Activated T-helper 1 cell treated with anti-CD3 and anti-CD28 coated beads, Interleukin-12 subunit alpha, Interleukin-12 subunit beta, Interleukin-2, Interleukin-4 antibody, amounts not matched to agents 30 ng/mL and 10 ng/mL and 1 ng/mL, durations not matched to agents 14 hours and 24 hours and 36 hours (primary cell): ENCODE results near the gene P2RY2. TPM values are rescaled to one million over a fixed set of nuclear protein-coding genes. Genes with fewer than 3 reads are reported as not detected.
A peak's percentile ranks its signal among the peaks of the same experiment; 100 is the strongest.

Experiments
- DNase-seq: peaks from one replicate; pipeline ENCODE4 v3.0.0; 2021; ENCODE audit warnings: low spot score
- H3K27ac Mint-ChIP-seq: one replicate; pipeline ENCODE4 v1.8.0; 2021; ENCODE audit warnings: mild to moderate bottlenecking, mixed read lengths
- H3K27me3 Mint-ChIP-seq: one replicate; pipeline ENCODE4 v1.8.0; 2022; ENCODE audit warnings: mild to moderate bottlenecking, moderate library complexity, mixed read lengths; ENCODE audit not compliant: insufficient read depth
- H3K36me3 Mint-ChIP-seq: one replicate; pipeline ENCODE4 v1.8.0; 2021; ENCODE audit warnings: low read depth, mixed read lengths
- H3K4me1 Mint-ChIP-seq: one replicate; pipeline ENCODE4 v1.8.0; 2021; ENCODE audit warnings: low read depth, mixed read lengths
- H3K4me3 Mint-ChIP-seq: one replicate; pipeline ENCODE4 v1.8.0; 2021; ENCODE audit warnings: mild to moderate bottlenecking, moderate library complexity, mixed read lengths
- H3K9me3 Mint-ChIP-seq: one replicate; pipeline ENCODE4 v1.8.0; 2021; ENCODE audit warnings: mixed read lengths
- intact Hi-C: fragments of 100-400 bp; cut with micrococcal nuclease; formaldehyde crosslinking; loops from one replicate; pipeline ENCODE4 v1.15.1; 2024
- total RNA-seq: library from RNA; stranded (reverse); gene quantifications from 2 replicates; pipeline ENCODE4 v1.2.3, GENCODE V29; 2022

Gene P2RY2
- total RNA-seq, 1 donor from 2014 or later = not detected

GRCh38 chr11:73217131-73217809 lies 811 bp upstream of the P2RY2 start:
- Mint-ChIP-seq H3K4me3 (peak overlapping the region; percentile 67), H3K27ac (no peak overlapping the region), H3K9me3 (no peaks in the 10 kb centered on the region), H3K4me1 (no peaks in the 10 kb centered on the region), H3K27me3 (peaks cover 27% of the 10 kb centered on the region), H3K36me3 (no peaks in the 10 kb centered on the region)
- DNase-seq = no peak
- intact Hi-C loops = no loop called here

DNA sequence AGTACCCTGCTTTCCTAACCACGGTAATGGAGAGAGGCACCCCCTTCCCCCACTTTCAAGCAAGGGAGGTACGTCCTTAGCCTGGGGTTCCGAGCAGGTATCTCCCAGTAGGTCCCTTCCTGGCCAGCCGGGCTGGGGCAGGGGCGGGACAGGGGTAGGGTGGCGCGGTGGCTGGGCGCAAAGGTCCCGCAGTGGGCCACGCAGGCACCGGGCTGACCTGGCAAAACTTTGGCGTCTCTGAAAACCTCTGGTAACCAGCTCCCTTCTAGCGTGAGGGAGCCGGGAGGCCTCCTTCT lies 323 bp upstream of the P2RY2 start:
- H3K9me3 Mint-ChIP-seq = no peaks in the 10 kb centered on the region
- no peak overlapping the region for H3K27ac Mint-ChIP-seq
- H3K27me3 Mint-ChIP-seq = peaks cover 27% of the 10 kb centered on the region
- intact Hi-C loops = no loop called here
- H3K4me3 Mint-ChIP-seq = peak overlapping the region; percentile 67
- no peaks in the 10 kb centered on the region for H3K4me1 Mint-ChIP-seq
- H3K36me3 Mint-ChIP-seq = no peaks in the 10 kb centered on the region
- DNase-seq = no peak

- H3K36me3 Mint-ChIP-seq = no peaks in the 10 kb centered on the region
- H3K4me3 Mint-ChIP-seq = peak overlapping the region; percentile 40
- intact Hi-C loops = no loop called here
These were observed 742 bp downstream of the P2RY2 start for GRCh38 chr11:73218830-73219215.

DNA sequence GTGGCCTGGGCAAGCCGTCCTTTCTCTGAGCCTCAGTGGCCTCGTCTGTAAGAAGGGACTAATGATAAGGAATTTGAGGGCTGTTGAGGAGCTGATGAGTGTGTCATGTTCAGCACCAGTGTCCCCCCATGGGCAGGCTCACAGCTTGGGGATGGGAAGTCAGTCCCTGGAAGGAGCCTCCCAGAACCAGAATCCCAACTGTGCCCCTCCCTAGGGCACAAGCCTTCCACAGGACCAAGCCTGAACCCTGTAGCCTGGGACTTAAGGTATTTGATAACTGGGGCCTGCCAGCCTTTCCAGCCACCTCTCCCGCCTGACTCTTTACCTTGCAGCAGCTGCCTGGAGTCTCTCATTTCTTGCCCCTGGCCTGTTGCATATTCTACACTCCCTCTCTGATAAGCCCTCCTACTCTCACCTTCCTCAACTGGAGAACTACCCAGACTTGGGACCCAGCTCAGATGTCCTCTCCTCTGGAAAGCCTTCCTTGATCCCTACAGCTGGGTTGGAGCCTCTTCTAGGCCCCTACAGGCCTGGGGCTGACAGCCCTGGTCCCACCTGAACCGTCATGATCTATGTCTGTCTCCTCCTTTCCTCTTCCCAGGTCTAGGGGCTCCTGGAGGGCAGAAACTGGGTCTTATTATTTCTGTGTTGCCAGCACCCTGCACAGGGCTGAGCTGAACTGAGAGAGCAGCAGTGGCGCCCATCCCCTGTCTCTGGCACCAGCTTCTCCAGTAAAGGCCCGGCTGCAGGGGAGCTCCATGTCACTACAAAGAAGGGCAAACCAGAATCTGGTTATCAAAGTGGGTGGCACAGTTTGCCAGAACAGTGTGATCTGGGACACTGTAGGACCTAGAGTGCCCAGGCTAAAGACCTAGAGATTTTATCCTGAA lies 1.6 kb downstream of the P2RY2 start:
- Mint-ChIP-seq H3K4me3 (peak overlapping the region; percentile 44), H3K4me1 (no peaks in the 10 kb centered on the region), H3K36me3 (no peaks in the 10 kb centered on the region), H3K9me3 (no peaks in the 10 kb centered on the region), H3K27me3 (peaks cover 27% of the 10 kb centered on the region), H3K27ac (no peak overlapping the region)
- intact Hi-C loops = no loop called here
- DNase-seq = no peak

More at GRCh38 chr11:73218830-73219215, 742 bp downstream of the P2RY2 start:
- Mint-ChIP-seq H3K9me3 (no peaks in the 10 kb centered on the region), H3K4me1 (no peaks in the 10 kb centered on the region), H3K27ac (no peak overlapping the region), H3K27me3 (peaks cover 25% of the 10 kb centered on the region)
- DNase-seq = no peak

DNA sequence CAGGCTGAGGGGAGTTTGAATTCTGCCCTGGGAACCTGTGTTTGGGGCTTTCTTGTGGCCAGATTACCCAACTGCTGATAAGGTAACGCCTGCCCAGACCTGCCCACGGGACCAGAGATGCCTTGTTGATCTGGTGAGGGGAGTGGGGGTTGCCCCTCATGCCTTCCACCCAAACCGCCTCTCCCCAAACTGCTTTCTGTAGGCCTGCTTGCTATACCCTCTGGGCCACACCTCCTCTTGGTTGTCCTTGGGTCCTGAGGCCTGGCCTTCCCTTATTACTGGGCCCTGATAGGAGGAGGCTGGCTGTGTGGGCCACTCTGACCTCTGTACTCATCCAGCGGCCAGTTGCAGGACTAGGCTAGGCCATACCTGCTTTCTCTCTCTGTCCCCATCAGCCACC lies 3.4 kb downstream of the P2RY2 start:
- Mint-ChIP-seq H3K36me3 (no peaks in the 10 kb centered on the region), H3K9me3 (no peaks in the 10 kb centered on the region), H3K4me3 (no peak overlapping the region), H3K4me1 (no peaks in the 10 kb centered on the region), H3K27ac (no peak overlapping the region), H3K27me3 (peaks cover 36% of the 10 kb centered on the region)
- no peak for DNase-seq
- intact Hi-C loops = no loop called here

GRCh38 chr11:73221996-73222395 lies 3.9 kb downstream of the P2RY2 start:
- Mint-ChIP-seq H3K9me3 (no peaks in the 10 kb centered on the region), H3K27ac (no peak overlapping the region), H3K27me3 (peaks cover 36% of the 10 kb centered on the region), H3K4me1 (no peaks in the 10 kb centered on the region), H3K36me3 (no peaks in the 10 kb centered on the region), H3K4me3 (no peak overlapping the region)
- no peak for DNase-seq
- intact Hi-C loops = no loop called here

- Mint-ChIP-seq H3K9me3 (no peaks in the 10 kb centered on the region), H3K27ac (no peak overlapping the region), H3K27me3 (peaks cover 27% of the 10 kb centered on the region), H3K4me1 (no peaks in the 10 kb centered on the region), H3K36me3 (no peaks in the 10 kb centered on the region), H3K4me3 (no peak overlapping the region)
- intact Hi-C loops = no loop called here
- DNase-seq = no peak
These were observed 6.1 kb downstream of the P2RY2 start for GRCh38 chr11:73223998-73224730.

DNA sequence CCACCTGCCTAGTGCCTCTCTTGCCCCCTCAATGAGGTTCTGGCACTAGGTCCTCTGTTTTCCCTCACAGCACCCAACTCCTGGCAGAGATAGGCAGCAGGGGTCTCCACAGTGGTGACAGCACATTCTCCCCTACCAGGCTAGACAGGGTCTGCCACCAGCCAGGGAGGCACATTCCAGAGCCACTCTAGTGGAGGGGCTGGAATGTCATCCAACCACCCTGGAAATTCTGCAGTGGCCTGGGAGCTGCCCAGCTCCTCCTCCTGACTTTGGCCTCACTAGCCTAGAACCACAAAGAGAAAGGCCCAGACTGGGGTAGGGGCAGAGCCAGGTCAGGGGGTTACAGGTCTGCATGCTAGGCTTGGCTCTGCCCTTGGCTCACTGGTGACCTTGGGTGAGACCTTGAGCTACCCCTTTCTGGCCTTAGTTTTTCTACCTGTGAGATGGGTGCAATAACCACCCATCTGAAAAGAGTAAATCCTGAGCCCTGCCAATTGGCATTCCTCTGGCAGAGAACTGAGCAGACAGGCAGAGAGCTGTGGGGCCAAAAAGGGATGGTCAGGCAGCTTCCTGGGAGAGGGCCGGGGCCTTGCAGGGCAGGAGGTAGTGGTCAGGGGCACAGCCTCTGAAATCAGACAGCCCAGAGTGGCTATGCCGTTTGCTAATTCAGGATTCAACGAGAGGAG lies 7.1 kb downstream of the P2RY2 start:
- Mint-ChIP-seq H3K4me3 (no peak overlapping the region), H3K4me1 (no peaks in the 10 kb centered on the region), H3K36me3 (no peaks in the 10 kb centered on the region), H3K27ac (no peak overlapping the region), H3K27me3 (peaks cover 19% of the 10 kb centered on the region), H3K9me3 (no peaks in the 10 kb centered on the region)
- intact Hi-C loops = no loop called here
- no peak for DNase-seq

GRCh38 chr11:73225851-73226250 lies 7.8 kb downstream of the P2RY2 start:
- no peaks in the 10 kb centered on the region for H3K4me1 Mint-ChIP-seq
- H3K27me3 Mint-ChIP-seq = peaks cover 12% of the 10 kb centered on the region
- no peak for DNase-seq
- H3K9me3 Mint-ChIP-seq = no peaks in the 10 kb centered on the region
- no peak overlapping the region for H3K4me3 Mint-ChIP-seq
- no peaks in the 10 kb centered on the region for H3K36me3 Mint-ChIP-seq
- intact Hi-C loops = no loop called here
- no peak overlapping the region for H3K27ac Mint-ChIP-seq

DNA sequence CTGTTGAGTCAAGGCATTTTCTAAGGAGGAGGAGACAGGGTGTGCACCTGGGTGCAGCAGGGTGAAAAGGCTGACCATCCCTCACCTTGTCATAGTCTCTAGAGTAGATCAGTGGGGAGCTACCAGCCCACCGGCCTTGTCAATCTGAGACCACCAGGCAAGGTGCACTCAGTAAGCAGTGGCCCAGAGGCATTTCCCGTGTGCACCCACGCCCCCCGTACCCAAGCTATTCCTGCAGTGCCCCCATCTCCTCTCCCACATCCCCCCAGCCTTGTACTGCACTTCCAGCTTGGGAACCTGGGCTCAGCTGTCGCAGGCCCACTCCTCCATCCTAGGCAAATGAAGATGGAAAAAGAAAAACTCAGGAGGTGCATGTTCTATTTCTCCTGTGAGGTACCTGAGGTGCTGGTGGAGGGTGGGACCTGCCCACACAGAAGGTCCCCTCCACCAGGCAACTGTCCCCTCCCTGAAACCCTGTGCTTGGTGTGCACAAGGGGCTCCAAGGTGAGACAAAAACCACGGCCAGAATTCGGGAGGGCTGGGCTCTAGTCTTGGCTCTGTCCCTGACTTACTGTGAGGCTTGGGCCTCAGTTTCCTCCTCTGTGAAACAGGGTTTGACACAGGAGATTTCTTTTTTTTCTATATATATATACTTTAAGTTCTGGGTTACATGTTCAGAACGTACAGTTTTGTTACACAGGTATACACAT lies 8.4 kb downstream of the P2RY2 start:
- H3K27ac Mint-ChIP-seq = no peak overlapping the region
- H3K4me3 Mint-ChIP-seq = no peak overlapping the region
- no peaks in the 10 kb centered on the region for H3K9me3 Mint-ChIP-seq
- intact Hi-C loops = no loop called here
- no peaks in the 10 kb centered on the region for H3K36me3 Mint-ChIP-seq
- no peak for DNase-seq
- H3K27me3 Mint-ChIP-seq = peaks cover 11% of the 10 kb centered on the region
- no peaks in the 10 kb centered on the region for H3K4me1 Mint-ChIP-seq

GRCh38 chr11:73227571-73228211 lies 9.6 kb downstream of the P2RY2 start:
- DNase-seq = no peak
- Mint-ChIP-seq H3K9me3 (no peaks in the 10 kb centered on the region), H3K4me3 (no peak overlapping the region), H3K36me3 (no peaks in the 10 kb centered on the region), H3K27ac (no peak overlapping the region), H3K27me3 (peaks cover 11% of the 10 kb centered on the region), H3K4me1 (no peaks in the 10 kb centered on the region)
- intact Hi-C loops = no loop called here
